Measurements from ENCODE around the gene PLEK. TPM values are rescaled to one million over a fixed set of nuclear protein-coding genes. Genes with fewer than 3 reads are reported as not detected.
A peak's percentile ranks its signal among the peaks of the same experiment; 100 is the strongest.

Gene PLEK
- total and polyA plus RNA-seq, 4 donors, result 2.6 to 40.6 (median 4.6) TPM

GRCh38 chr2:68319398-68320117 lies 45.5 kb upstream of the PLEK start, which contains the start of gene CNRIP1:
Gene CNRIP1, minus strand, starts transcription at chr2:68319949. Its CDS starts 549 bp downstream, at chr2:68319400.
- peak within 1 kb of the TSS; percentile 47 to 74 (median 62) for H3K4me3 ChIP-seq (ENCODE audit: low read depth in 1 of 3, low read length in 3 of 3)
- DNase-seq (ENCODE audit: low spot score), result no peak
- TF ChIP-seq ZBTB33 (IDR thresholded peaks at IDR 0.05), result no peak
- TF ChIP-seq RXRA (IDR thresholded peaks at IDR 0.05), result no peak
- no peak for TF ChIP-seq FOXA1 (IDR thresholded peaks at IDR 0.05)
- TF ChIP-seq RAD21 (IDR thresholded peaks at IDR 0.05), result no peak
- peak; percentile 17 for TF ChIP-seq NR2F2 (IDR thresholded peaks at IDR 0.05)
- TF ChIP-seq YY1 (IDR thresholded peaks at IDR 0.05), result peak; percentile 62
- no peak for TF ChIP-seq EGR1 (IDR thresholded peaks at IDR 0.05; ENCODE audit: low read depth in 2 of 2)
- TF ChIP-seq MAX (IDR thresholded peaks at IDR 0.05), result peak; percentile 39
- no peak for TF ChIP-seq HNF4A (conservative IDR thresholded peaks at IDR 0.05)
- TF ChIP-seq ATF3 (IDR thresholded peaks at IDR 0.05), result no peak
- no peak for TF ChIP-seq REST (IDR thresholded peaks at IDR 0.05)
- TF ChIP-seq JUND (IDR thresholded peaks at IDR 0.05), result no peak
- no peak for TF ChIP-seq SP1 (IDR thresholded peaks at IDR 0.05)
- TF ChIP-seq GABPA (IDR thresholded peaks at IDR 0.05 in 1 of 2, conservative IDR thresholded peaks at IDR 0.05 in 1 of 2), result no peak
- no peak for TF ChIP-seq HNF4G (IDR thresholded peaks at IDR 0.05)
- peak within 1 kb of the TSS; percentile 89 to 90 for H3K27ac ChIP-seq (ENCODE audit: low read depth in 1 of 2, low read length in 2 of 2)
- no peaks in the 10 kb centered on the region for H3K9me3 ChIP-seq (ENCODE audit: control insufficient read depth in 4 of 4, low read length in 3 of 4)
- peaks cover 7 to 17% (median 11%) of the 10 kb centered on the region in 4 donors for H3K4me1 ChIP-seq (ENCODE audit: control insufficient read depth in 4 of 4, insufficient read depth in 4 of 4, low read length in 3 of 4)
- peaks cover 0 to 3% (median 1%) of the 10 kb centered on the region in 4 donors for H3K27me3 ChIP-seq (ENCODE audit: control insufficient read depth in 4 of 4, insufficient read depth in 4 of 4, low read length in 3 of 4)
- 3% methylated on average over 64 of the region's 64 CpGs for WGBS
- H3K36me3 ChIP-seq (ENCODE audit: control insufficient read depth in 4 of 4, insufficient read depth in 3 of 4, low read depth in 1 of 4, low read length in 3 of 4), result no peaks in the 10 kb centered on the region
- H3K9ac ChIP-seq (ENCODE audit: low read depth in 1 of 2, low read length in 2 of 2), result peak within 1 kb of the TSS in 1 of 2 donors; percentile 31

- Histone ChIP-seq H3K9ac (ENCODE audit: low read depth in 1 of 2, low read length in 2 of 2) (no peak overlapping the region), H3K27ac (ENCODE audit: low read depth in 1 of 2, low read length in 2 of 2) (peak overlapping the region; percentile 89 to 90), H3K4me1 (ENCODE audit: control insufficient read depth in 4 of 4, insufficient read depth in 4 of 4, low read length in 3 of 4) (peaks cover 7 to 17% (median 11%) of the 10 kb centered on the region in 4 donors), H3K36me3 (ENCODE audit: control insufficient read depth in 4 of 4, insufficient read depth in 3 of 4, low read depth in 1 of 4, low read length in 3 of 4) (no peaks in the 10 kb centered on the region), H3K27me3 (ENCODE audit: control insufficient read depth in 4 of 4, insufficient read depth in 4 of 4, low read length in 3 of 4) (peaks cover 0 to 3% (median 1%) of the 10 kb centered on the region in 4 donors), H3K4me3 (ENCODE audit: low read depth in 1 of 3, low read length in 3 of 3) (peak overlapping the region in 2 of 3 donors; percentile 58 to 74), H3K9me3 (ENCODE audit: control insufficient read depth in 4 of 4, low read length in 3 of 4) (no peaks in the 10 kb centered on the region)
- peak; percentile 76 for DNase-seq (ENCODE audit: low spot score)
- WGBS, result 10% methylated on average over 11 of the region's 11 CpGs
- TF ChIP-seq RXRA (IDR thresholded peaks at IDR 0.05), result no peak
- TF ChIP-seq GABPA (IDR thresholded peaks at IDR 0.05 in 1 of 2, conservative IDR thresholded peaks at IDR 0.05 in 1 of 2), result no peak
- peak; percentile 97 for TF ChIP-seq REST (IDR thresholded peaks at IDR 0.05)
- no peak for TF ChIP-seq JUND (IDR thresholded peaks at IDR 0.05)
- TF ChIP-seq NR2F2 (IDR thresholded peaks at IDR 0.05), result no peak
- no peak for TF ChIP-seq EGR1 (IDR thresholded peaks at IDR 0.05; ENCODE audit: low read depth in 2 of 2)
- TF ChIP-seq TAF1 (conservative IDR thresholded peaks at IDR 0.05), result no peak
Measured at GRCh38 chr2:68320118-68320641, 44.9 kb upstream of the PLEK start.
